ENCODE results near the gene COX6B1.
A peak's percentile ranks its signal among the peaks of the same experiment; 100 is the strongest.
"Not testable (repeated sequence)": the region's sequence is repeated elsewhere in the genome, so short reads cannot be mapped to it uniquely, and the experiment has no call there.

Gene COX6B1

DNA sequence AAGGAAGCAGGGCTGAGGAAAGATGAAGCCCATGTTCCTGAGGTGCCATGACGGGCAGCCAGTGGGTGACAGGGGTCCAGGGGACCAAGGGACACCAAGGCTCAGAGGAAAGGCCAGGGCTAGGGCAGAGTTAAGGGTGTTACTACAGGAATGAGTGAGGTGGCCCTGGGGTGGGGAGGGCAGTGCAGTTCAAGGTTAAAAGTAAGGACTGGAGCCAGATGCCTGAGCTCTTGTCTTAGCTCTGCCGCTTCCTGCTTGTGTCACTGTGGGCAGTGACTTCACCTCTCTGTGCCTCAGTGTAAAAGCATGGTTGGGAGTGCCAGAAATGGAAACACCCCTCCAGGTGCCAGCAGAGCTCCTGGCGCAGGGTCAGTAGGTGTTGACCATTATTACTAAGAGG is 11.5 kb upstream of the COX6B1 start:
- DNase-seq = no peak

DNA sequence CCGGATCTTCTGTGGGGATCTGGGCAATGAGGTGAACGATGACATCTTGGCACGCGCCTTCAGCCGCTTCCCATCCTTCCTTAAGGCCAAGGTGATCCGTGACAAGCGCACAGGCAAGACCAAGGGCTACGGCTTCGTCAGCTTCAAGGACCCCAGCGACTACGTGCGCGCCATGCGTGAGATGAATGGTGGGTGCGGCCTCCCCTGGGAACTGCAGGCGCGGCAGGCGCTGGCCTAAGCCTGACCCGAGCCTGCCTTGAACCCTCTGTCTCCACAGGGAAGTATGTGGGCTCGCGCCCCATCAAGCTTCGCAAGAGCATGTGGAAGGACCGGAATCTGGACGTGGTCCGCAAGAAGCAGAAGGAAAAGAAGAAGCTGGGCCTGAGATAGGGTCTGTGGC is 11.0 kb upstream of the COX6B1 start:
- DNase-seq = no peak

DNA sequence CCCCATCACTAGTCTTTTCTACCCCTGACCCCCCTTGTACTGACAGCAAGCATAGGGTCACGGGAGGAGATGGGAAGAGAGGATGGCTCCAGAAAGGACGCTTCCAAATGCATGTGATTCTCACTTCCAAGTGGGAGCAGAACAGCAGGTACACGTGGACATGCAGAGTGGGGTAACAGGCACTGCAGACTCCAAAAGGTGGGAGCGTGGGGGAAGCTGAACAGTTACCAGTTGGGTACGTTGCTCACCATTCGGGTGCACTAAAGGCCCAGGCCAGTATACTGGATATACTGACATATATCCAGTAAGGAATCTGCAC is 8.8 kb upstream of the COX6B1 start:
- no peak for DNase-seq

DNA sequence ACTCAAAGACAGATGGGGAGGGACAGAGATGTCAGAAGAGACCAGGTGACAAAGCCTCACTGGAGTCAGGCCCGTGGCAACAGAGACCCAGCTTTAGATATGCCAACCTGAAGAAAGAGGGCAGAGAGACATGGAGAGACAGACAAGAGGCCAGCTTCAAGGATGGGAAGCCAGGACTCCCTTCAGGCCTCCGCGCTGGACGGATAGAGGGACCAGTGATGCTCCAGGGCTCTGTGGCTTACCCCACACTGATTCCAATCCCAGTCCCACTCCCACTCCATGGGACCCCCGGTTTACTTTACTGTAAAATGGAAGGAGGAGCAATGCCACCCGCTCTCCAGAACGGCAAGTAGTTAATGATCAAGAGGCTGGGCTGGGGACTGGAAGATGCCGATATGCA is 8.3 kb upstream of the COX6B1 start:
- no peak for DNase-seq

DNA sequence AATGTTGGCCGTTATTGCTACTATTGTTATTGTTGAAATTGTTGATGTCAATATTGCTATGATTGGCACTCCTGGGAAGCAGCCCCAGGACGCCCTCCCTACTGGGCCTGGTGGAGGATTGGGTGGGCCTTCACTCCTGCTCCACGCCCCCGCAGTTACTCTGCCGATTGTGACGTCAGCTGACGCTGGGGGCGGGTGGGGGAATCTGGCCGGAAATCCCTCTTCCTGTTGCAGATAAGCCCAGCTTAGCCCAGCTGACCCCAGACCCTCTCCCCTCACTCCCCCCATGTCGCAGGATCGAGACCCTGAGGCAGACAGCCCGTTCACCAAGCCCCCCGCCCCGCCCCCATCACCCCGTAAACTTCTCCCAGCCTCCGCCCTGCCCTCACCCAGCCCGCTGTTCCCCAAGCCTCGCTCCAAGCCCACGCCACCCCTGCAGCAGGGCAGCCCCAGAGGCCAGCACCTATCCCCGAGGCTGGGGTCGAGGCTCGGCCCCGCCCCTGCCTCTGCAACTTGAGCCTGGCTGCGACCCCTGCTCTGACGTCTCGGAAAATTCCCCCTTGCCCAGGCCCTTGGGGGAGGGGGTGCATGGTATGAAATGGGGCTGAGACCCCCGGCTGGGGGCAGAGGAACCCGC is 6.5 kb upstream of the COX6B1 start, which contains the start of gene ETV2:
TSS of gene ETV2 (plus strand) at position 231 of the 637 bp plus-strand sequence. CDS start 716 bp downstream, outside the sequence.
- DNase-seq = peak; percentile 63

DNA sequence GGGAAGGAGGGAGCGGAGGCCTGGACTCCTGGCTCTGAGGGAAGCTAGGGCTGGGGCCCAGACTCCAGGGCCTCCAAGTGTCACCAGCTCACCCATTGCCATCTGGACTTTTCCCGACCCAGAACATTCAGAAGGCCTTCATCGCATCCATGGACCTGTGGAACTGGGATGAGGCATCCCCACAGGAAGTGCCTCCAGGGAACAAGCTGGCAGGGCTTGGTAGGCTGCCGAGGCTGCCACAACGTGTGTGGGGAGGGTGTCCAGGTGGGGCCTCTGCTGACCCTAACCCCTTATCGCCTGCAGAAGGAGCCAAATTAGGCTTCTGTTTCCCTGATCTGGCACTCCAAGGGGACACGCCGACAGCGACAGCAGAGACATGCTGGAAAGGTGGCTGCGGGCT is 5.8 kb upstream of the COX6B1 start:
- no peak for DNase-seq

DNA sequence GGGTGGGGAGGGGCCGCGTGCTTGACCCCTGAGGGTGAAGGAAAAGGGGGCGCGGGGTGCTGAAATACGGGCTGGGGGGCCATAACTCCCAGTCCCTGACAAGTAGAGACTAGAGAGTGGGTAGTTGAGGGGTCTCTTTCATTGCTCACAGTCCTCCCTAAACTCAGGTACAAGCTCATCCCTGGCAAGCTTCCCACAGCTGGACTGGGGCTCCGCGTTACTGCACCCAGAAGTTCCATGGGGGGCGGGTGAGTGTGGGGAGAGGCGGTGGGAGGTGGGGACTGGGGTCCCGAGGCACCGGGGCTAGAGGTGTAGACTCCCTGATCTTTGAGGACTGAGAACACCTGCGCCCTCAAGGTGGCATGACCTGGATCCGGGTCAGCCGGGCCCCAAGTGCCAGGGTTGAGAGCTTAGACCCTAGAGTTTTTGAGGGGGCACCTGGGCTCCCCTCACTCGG is 5.3 kb upstream of the COX6B1 start:
- no peak for DNase-seq

DNA sequence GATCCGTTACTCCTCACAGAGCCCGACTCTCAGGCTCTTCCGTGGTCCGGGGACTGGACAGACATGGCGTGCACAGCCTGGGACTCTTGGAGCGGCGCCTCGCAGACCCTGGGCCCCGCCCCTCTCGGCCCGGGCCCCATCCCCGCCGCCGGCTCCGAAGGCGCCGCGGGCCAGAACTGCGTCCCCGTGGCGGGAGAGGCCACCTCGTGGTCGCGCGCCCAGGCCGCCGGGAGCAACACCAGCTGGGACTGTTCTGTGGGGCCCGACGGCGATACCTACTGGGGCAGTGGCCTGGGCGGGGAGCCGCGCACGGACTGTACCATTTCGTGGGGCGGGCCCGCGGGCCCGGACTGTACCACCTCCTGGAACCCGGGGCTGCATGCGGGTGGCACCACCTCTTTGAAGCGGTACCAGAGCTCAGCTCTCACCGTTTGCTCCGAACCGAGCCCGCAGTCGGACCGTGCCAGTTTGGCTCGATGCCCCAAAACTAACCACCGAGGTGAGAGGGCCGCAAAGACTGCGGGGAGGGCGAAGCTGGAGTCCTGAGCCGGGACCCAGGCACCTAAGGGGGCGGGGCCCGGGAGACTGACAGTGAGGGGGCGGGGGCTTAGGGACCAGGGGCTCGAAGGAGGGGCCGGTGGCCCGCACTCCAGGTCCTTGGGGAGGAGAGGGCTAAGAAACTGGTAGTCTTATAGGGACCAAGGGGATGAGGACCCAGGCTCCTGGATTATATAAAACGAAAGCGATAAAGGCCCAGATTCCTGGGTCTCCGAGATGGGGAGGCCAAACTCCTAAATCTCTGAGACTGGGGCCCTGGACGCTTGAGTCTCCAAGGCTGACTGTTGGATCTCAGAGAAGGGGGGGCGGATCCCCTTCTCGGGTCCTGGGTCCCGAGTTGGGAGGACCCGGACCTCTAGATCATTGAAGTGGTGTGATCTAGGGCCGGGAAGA is 4.6 kb upstream of the COX6B1 start:
- DNase-seq = peak; percentile 92

DNA sequence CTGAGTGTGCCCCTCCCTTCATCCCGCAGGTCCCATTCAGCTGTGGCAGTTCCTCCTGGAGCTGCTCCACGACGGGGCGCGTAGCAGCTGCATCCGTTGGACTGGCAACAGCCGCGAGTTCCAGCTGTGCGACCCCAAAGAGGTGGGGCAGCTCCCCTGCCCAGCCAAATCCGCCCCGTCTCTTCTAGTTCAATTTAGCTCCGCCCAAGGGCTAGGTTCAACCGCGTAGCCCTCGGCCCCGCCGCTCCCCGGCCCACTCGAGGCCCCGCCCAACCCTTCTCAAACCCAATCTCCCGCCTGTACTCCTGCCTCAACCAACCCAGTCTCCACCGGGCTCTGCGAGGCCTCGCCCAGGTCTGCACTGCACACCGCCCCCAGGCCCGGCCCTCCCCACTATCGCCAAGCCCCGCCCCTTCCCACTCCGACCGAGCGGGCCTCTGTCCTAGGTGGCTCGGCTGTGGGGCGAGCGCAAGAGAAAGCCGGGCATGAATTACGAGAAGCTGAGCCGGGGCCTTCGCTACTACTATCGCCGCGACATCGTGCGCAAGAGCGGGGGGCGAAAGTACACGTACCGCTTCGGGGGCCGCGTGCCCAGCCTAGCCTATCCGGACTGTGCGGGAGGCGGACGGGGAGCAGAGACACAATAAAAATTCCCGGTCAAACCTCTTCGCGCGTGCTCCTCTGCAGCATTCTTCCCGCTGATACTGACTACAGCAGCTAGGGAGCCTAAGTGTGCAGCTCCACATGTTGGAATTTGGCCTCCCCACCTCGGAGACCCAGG is 3.7 kb upstream of the COX6B1 start:
- peak; percentile 93 for DNase-seq

DNA sequence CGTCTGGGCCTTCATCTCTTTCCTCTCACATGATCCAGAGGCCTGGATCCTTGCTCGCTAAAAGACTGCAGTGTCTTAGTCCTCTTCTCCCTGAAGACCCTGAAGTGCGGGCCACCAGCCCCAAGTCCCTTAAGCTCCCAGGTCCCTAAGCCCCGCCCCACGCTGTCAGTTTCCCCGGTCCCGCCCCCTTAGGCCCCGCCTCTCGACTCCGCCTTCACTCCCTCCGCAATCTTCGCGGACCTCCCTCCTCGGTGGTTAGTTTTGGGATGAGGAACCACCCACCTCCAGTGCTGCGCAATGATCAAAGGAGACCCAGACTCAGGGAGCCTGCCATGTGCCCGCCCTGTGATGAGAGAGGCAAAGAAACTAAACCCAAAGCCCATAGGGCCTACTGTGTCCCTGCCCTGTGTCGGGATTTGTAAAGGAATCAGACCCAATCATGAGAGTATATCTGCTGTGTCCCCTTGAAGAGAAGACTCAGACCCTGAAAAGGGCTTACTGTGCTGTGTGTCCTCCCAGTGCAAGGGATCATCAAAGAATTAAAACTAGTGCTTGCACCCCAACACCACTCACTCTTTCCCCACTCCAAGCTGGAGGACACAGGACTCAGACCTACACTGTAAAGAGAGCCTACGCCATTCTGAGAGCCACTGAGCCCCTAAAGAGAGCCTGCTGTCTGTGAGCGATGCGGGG is 3.0 kb upstream of the COX6B1 start:
- DNase-seq = peak; percentile 81

DNA sequence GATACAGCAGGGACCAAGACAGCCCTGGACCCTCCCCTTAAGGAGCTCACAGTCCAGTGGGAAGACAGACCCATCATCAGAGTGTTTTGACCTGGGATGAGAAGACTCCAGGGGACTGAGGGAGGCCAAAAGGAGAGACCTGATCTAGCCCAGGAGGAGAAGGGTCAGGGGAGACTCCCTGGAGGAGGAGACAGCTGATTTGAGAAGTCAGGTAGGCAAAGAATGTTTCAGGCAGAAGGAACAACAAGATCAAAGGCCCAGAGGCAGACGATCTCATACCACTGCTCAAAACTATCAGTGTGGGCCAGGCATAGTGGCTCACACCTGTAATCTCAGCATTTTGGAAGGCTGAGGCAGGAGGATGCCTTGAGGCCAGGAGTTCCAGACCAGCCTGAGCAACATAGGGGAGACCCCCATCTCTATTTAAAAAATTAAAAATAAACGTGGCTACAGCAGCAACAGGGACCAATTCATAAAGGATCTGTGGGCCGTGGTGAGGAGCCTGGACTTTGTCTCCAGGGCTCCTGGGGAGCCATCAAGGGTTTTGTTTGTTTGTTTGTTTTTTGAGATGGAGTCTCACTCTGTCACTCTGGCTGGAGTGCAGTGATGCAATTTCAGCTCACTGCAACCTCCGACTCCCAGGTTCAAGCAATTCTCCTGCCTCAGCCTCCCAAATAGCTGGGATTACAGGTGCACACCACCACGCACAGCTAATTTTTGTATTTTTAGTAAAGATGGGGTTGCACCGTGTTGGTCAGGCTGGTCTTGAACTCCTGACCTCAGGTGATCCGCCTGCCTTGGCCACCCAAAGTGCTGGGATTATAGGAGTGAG is 2.2 kb upstream of the COX6B1 start:
- no peak for DNase-seq

DNA sequence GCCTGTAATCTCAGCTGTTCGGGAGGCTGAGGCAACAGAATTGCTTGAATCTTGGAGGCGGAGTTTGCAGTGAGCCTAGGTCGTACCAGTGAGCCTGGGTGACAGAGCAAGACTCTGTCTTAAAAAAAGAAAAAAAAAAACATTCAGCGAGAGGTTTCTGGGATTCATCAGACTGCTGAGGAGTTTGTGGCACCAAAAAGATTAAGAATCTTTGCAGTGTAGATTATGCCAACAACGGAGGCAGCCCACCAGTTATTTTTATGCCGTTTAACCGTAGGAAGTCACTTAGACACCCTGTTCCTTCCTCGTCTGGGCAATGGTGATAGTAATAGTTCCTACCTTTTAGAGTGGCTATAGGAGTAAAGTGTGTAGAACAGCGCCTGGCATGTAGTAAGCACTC is 2.5 kb downstream of the COX6B1 start:
- no peak for DNase-seq

DNA sequence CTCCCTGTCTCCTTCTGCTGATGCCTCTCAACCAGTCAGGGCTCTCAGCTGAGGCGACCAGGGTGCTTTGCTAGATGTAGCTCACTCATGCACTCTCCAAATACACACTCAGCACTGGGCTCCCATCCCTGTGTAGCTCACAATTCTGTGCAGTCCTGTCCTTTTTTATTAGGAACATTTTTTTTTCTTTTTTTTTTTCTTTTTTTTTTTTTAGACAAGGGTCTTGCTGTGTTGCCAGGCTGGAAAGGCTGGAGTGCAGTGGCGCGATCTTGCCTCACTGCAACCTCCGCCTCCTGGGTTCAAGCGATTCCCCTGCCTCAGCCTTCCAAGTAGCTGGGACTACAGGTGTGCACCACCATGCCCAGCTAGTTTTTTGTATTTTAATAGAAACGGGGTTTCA is 6.7 kb downstream of the COX6B1 start:
- DNase-seq = not testable (repeated sequence)

DNA sequence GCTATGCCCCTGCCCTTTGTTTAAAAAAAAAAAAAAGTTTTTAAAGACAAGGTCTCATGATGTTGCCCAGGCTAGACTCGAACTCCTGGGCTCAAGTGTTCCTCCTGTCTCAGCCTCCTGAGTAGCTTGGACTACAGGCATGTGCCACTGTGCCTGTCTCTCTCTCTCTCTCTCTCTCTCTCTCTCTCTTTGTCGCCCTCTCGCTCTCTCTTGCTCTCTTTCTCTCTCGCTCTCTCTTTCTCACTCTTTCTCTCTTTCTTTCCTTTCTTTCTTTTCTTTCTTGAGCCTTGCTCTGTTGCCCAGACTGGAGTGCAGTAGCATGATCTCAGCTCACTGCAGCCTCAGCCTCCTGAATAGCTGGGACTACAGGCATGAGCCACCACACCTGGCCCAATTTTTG is 7.5 kb downstream of the COX6B1 start:
- DNase-seq = no peak

DNA sequence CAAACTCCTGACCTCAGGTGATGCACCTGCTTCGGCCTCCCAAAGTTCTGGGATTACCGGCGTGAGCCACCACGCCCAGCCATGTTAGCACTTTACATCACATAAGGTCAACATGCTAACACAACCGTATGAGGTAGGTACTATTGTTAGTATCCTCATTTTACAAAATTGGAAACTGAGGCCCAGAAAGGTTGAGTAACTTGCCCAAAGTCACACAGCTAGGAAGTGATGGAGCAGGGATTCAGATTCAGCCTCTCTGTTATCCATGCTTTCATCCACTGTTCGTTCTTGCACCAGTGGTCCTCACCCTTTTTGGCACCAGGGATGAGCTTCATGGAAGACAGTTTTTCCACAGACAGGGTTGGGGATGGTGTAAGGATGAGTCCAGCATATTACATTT is 8.6 kb downstream of the COX6B1 start:
- DNase-seq = no peak

DNA sequence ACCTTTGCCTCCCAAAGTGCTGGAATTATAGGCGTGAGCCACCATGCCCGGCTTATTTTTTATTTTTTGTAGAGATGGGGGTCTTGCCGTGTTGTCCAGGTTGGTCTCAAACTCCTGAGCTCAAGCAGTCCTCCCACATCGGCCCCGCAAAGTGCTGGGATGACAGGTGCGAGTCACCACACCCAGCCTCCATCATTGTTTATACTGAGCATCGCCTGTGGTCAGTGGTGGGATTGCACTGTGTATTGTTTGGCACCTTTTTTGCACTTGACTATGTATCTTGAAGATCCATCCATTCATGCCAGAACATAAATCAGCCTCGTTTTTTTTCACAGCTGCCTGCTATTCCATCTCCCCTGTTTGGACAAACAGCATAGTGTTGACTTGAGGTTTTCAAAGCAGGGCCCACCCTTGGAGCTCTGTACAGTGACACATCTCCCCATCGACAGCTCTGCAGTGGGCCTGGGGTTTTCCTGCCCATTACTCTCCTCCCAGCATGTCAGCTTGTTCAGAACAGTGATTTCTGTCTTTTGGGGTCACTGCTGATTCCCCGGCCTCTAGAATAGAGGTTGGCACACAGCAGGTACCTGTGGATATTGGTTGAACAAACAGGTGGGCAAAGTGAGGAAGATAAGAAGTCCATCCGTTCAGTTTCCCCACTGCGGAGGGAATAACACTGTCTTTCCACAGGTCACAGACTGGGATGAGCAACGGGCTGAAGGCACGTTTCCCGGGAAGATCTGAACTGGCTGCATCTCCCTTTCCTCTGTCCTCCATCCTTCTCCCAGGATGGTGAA is 10.0 kb downstream of the COX6B1 start:
- no peak for DNase-seq

DNA sequence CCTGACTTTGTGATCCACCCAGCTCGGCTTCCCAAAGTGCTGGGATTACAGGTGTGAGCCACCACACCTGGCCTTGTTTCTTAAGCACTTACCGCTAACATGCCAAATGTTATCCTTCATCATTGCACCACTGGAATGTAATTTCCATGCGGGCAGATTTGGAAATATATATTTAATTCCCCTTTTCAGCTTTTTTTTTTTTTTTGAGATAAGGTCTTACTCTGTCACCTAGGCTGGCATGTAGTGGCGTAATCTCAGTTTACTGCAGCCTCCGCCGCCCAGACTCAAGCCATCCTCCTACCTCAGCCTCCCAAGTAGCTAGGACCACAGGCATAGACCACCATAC is 13.8 kb downstream of the COX6B1 start:
- DNase-seq = no peak

DNA sequence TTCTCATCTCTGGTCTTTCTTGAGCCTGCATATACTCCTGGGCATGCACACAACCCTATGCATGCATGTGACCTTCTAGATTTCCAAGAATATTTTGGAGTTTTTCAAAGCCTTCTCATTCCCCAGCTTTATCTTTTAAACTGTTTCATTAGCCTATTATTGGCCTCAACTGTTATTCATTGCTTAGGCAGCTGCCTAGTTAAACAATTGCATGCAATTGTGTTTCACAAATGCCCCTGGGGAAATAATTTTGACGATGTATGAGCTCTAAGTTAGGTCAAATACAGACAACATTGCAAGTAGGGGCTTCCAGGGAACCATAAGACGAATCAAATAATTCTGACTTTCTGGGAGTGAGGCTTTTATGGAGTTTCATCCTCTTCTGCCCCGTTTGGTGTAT is 15.9 kb downstream of the COX6B1 start:
- DNase-seq = no peak

DNA sequence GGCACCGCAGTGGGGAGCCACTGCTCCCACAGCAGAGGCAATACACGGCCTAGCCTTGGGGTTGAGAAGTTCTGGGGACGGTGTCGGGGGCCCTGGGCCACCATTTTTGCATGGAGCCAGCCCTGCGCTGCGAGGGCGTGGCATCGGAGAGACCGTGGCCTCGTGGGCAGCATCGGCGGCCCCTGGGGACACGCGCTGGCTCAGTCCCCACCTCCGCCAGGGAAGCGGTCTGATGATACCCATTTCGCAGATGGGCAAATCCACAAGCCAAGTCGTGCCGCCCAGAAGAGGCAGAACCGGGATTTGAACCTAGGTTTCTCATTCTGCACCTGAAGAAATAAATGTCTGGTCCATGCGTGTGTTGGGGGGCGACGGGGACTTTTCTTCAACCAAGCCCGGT is 17.0 kb downstream of the COX6B1 start:
- no peak for DNase-seq

DNA sequence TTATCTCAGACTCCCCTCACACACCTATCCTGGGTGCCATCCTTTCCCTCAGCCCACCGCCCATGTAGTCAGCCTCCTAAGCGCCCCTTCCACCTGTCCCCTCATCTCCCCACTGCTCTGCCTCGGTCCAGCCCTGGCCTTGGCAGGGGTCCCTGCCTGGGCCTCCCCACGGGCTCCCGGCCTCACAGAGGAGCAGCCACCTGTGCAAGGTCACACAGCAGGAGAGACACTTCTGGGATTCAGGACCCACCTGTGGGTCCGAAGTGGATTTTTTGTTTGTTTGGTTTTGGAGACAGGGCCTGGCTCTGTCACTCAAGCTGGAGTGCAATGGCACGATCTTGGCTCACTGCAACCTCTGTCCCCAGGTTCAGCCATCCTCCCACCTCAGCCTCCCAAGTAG is 17.5 kb downstream of the COX6B1 start:
- DNase-seq = no peak

DNA sequence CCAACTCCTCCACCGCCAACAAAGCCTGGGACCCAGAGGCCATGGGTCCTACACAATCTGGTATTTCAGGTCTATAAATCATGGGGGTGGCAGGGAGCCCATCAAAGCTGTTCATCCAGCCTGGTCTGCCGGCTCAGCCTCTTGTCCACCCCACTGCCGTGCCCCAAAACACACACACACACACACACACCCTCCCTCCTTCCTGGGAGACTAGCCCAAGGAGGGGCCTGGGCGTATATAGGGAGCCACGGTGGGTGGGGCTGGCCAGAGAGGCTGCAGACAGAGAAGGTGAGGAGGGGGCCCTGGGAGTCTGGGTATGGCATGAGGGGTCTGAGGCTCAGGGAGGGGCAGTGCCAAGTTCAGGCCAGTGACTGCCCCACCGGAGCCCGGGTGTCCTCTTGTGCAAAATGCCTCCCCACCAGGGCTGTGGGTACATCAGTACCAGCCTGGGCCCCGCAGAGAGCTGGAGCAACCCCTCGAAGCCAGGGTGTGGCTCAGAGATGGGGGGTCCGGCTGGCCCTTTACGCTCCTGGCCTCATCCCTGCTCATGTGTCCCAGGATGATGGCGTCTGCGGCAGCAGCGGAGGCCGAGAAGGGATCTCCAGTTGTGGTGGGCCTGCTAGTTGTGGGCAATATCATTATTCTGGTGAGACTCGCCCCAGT is 18.3 kb downstream of the COX6B1 start, which contains the start of gene UPK1A:
TSS of gene UPK1A (plus strand) at position 267 of the 663 bp plus-strand sequence. CDS start at position 563, 296 bp downstream.
- no peak for DNase-seq
